Neural cell (in vitro differentiated cells): Measurements from ENCODE around the gene ANGPTL2. TPM values are rescaled to one million over a fixed set of nuclear protein-coding genes. Genes with fewer than 3 reads are reported as not detected.

Experiments used
- H2AFZ ChIP-seq: fragments of 200-600, 300-800 bp; sonication (generic), shearing (Covaris generic); 2 replicates; pipeline ENCODE4 v1.6.0; 2014; ENCODE audit warnings: low read depth, mild to moderate bottlenecking, antibody characterized with exemption, low read length, moderate library complexity
- H3F3A ChIP-seq: fragments of 200-600 bp; shearing (Covaris generic); 2 replicates; pipeline ENCODE4 v1.6.1; 2016; ENCODE audit warnings: mild to moderate bottlenecking, moderate library complexity, mixed read lengths, antibody characterized with exemption, low read length; ENCODE audit not compliant: insufficient read depth, poor library complexity, severe bottlenecking
- H3K27ac ChIP-seq: fragments of 200-600, 300-800 bp; sonication (generic), shearing (Covaris generic); 2 replicates; pipeline ENCODE4 v1.5.1; 2014; ENCODE audit warnings: mild to moderate bottlenecking, low read length, moderate library complexity
- H3K27me3 ChIP-seq: fragments of 300-800, 200-600 bp; sonication (generic), shearing (Covaris generic); 2 replicates; pipeline ENCODE4 v1.6.0; 2014; ENCODE audit warnings: mild to moderate bottlenecking, low read depth, low read length, moderate library complexity; ENCODE audit not compliant: insufficient read depth
- H3K36me3 ChIP-seq: fragments of 300-800, 200-600 bp; sonication (generic), shearing (Covaris generic); 2 replicates; pipeline ENCODE4 v1.5.1; 2014; ENCODE audit warnings: mild to moderate bottlenecking, antibody characterized with exemption, low read length, moderate library complexity; ENCODE audit not compliant: insufficient read depth
- H3K4me2 ChIP-seq: fragments of 300-800, 200-600 bp; sonication (generic), shearing (Covaris generic); 2 replicates; pipeline ENCODE4 v1.6.0; 2014; ENCODE audit warnings: mild to moderate bottlenecking, low read length
- H3K4me3 ChIP-seq: fragments of 300-800, 200-600 bp; sonication (generic), shearing (Covaris generic); 2 replicates; pipeline ENCODE4 v1.5.1; 2014; ENCODE audit warnings: mild to moderate bottlenecking, low read length, moderate library complexity
- H3K79me2 ChIP-seq: fragments of 200-600 bp; shearing (Covaris generic); replicated peaks from 2 replicates; pipeline ENCODE4 v1.6.0; 2014; ENCODE audit warnings: mild to moderate bottlenecking, low read length, moderate library complexity; ENCODE audit not compliant: insufficient read depth
- H3K9ac ChIP-seq: fragments of 300-800, 200-600 bp; sonication (generic), shearing (Covaris generic); 2 replicates; pipeline ENCODE4 v1.6.1; 2016; ENCODE audit warnings: mild to moderate bottlenecking, low read length, mixed read lengths
- H3K9me2 ChIP-seq: fragments of 200-600 bp; shearing (Covaris generic); 2 replicates; pipeline ENCODE4 v1.6.1; 2016; ENCODE audit warnings: mild to moderate bottlenecking, low read length, mixed read lengths; ENCODE audit not compliant: insufficient read depth
- H3K9me3 ChIP-seq: fragments of 200-600, 300-800 bp; sonication (generic), shearing (Covaris generic); 2 replicates; pipeline ENCODE4 v1.6.1; 2016; ENCODE audit warnings: mild to moderate bottlenecking, mixed run types, low read length, moderate library complexity, mixed read lengths
- H4K20me1 ChIP-seq: fragments of 200-600 bp; shearing (Covaris generic); 2 replicates; pipeline ENCODE4 v1.6.1; 2016; ENCODE audit warnings: mild to moderate bottlenecking, mixed run types; ENCODE audit not compliant: insufficient read depth
- CTCF ChIP-seq: fragments of 450-650 bp; IDR thresholded peaks from 2 replicates; pipeline ENCODE4 v1.5.1; 2014; ENCODE audit warnings: antibody characterized with exemption, mild to moderate bottlenecking, moderate library complexity; ENCODE audit not compliant: poor library complexity, severe bottlenecking
- EP300 ChIP-seq: fragments of 450-650 bp; conservative IDR thresholded peaks from 2 replicates; pipeline ENCODE4 v1.6.1; 2014; ENCODE audit warnings: antibody characterized with exemption, mild to moderate bottlenecking, moderate library complexity; ENCODE audit not compliant: poor library complexity, severe bottlenecking
- EZH2 ChIP-seq: fragments of 200-600, 300-800 bp; shearing (Covaris generic), sonication (generic); IDR thresholded peaks from 2 replicates; pipeline ENCODE4 v1.6.1; 2014; ENCODE audit warnings: antibody characterized with exemption, low read length, borderline replicate concordance, mild to moderate bottlenecking; ENCODE audit not compliant: insufficient read depth, poor library complexity, severe bottlenecking
- MXI1 ChIP-seq: fragments of 450-650 bp; conservative IDR thresholded peaks from 2 replicates; pipeline ENCODE4 v1.6.1; 2014; ENCODE audit warnings: antibody characterized with exemption, mild to moderate bottlenecking; ENCODE audit not compliant: poor library complexity, severe bottlenecking
- POLR2AphosphoS5 ChIP-seq: IDR thresholded peaks from 2 replicates; pipeline ENCODE4 v1.6.1; 2012
- RAD21 ChIP-seq: fragments of 450-650 bp; conservative IDR thresholded peaks from 2 replicates; pipeline ENCODE4 v1.6.1; 2014; ENCODE audit warnings: antibody characterized with exemption, mild to moderate bottlenecking, moderate library complexity
- REST ChIP-seq: IDR thresholded peaks from 2 replicates; pipeline ENCODE4 v1.6.1; 2012; ENCODE audit warnings: borderline replicate concordance
- SMC3 ChIP-seq: fragments of 450-650 bp; conservative IDR thresholded peaks from 2 replicates; pipeline ENCODE4 v1.6.1; 2014; ENCODE audit warnings: antibody characterized with exemption, mild to moderate bottlenecking, moderate library complexity; ENCODE audit not compliant: poor library complexity
- TAF1 ChIP-seq: IDR thresholded peaks from 2 replicates; pipeline ENCODE4 v1.6.1; 2012; ENCODE audit warnings: low read depth
- polyA plus RNA-seq: library from polyadenylated mRNA; depleted of rRNA; stranded (reverse); fragments of >200 nt; gene quantifications from 2 replicates; pipeline ENCODE4 v1.2.3, GENCODE V29; 2014

ANGPTL2 gene
- polyA plus RNA-seq, 1 donor from 2014 or later: not detected

GRCh38 chr9:127106466-127106855 lies 16.0 kb downstream of the ANGPTL2 start:
- H3K27ac ChIP-seq: no peak overlapping the region
- TF ChIP-seq EZH2 (no peak), RAD21 (no peak), CTCF (no peak), MXI1 (no peak), REST (no peak), POLR2AphosphoS5 (no peak), SMC3 (no peak)

GRCh38 chr9:127105805-127106465 lies 16.5 kb downstream of the ANGPTL2 start:
- H3K4me3 ChIP-seq: no peak overlapping the region
- H3K27ac ChIP-seq: no peak overlapping the region
- H3K36me3 ChIP-seq: no peaks in the 10 kb centered on the region

More at GRCh38 chr9:127106466-127106855, 16.0 kb downstream of the ANGPTL2 start:
- no peaks in the 10 kb centered on the region for H3F3A ChIP-seq
- H3K9me2 ChIP-seq: no peaks in the 10 kb centered on the region
- H3K9me3 ChIP-seq: no peaks in the 10 kb centered on the region
- no peaks in the 10 kb centered on the region for H3K27me3 ChIP-seq
- no peak overlapping the region for H3K9ac ChIP-seq
- H2AFZ ChIP-seq: no peak overlapping the region
- H4K20me1 ChIP-seq: no peaks in the 10 kb centered on the region
- H3K79me2 ChIP-seq: no peaks in the 10 kb centered on the region
- no peaks in the 10 kb centered on the region for H3K36me3 ChIP-seq
- H3K4me3 ChIP-seq: no peak overlapping the region
- H3K4me2 ChIP-seq: no peak overlapping the region

More at GRCh38 chr9:127105805-127106465, 16.5 kb downstream of the ANGPTL2 start:
- H3F3A ChIP-seq: no peaks in the 10 kb centered on the region
- no peaks in the 10 kb centered on the region for H3K9me2 ChIP-seq
- no peak for TF ChIP-seq EZH2
- no peak for TF ChIP-seq SMC3
- TF ChIP-seq TAF1: no peak
- TF ChIP-seq RAD21: no peak
- no peak for TF ChIP-seq CTCF
- TF ChIP-seq POLR2AphosphoS5: no peak
- no peak for TF ChIP-seq REST
- no peak for TF ChIP-seq MXI1
- no peak for TF ChIP-seq EP300
- no peak overlapping the region for H3K4me2 ChIP-seq
- H3K79me2 ChIP-seq: no peaks in the 10 kb centered on the region
- H2AFZ ChIP-seq: no peak overlapping the region
- no peaks in the 10 kb centered on the region for H3K27me3 ChIP-seq
- no peak overlapping the region for H3K9ac ChIP-seq
- no peaks in the 10 kb centered on the region for H4K20me1 ChIP-seq
- no peaks in the 10 kb centered on the region for H3K9me3 ChIP-seq
